Measurements from ENCODE around the gene ME1. TPM values are rescaled to one million over a fixed set of nuclear protein-coding genes. Genes with fewer than 3 reads are reported as not detected.

The ME1 gene
- total RNA-seq, 4 donors from 2014 or later, result 7.8 to 17.6 (median 14.9) TPM

DNA sequence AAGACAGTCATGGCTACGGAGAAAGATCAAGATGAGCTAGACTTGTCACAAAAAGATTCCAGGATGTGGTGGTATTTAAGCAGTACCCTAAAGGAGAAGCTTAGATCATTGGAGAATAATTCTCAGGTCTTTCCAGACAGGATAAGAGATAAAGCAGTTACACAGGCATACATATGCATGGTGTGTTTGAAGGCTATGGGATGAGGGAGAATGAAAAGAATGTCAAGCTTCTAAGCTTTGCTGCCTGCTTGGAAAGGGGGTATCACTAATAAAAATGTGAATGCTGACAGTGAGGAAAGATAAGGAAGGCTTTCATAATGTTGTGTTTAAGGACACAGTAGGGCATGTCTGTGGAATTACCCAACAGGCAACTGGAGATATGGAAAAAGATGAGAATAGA lies 209.6 kb downstream of the ME1 start:
- TF ChIP-seq POLR2A (IDR thresholded peaks at IDR 0.05), result no peak
- TF ChIP-seq, protein P1, sequence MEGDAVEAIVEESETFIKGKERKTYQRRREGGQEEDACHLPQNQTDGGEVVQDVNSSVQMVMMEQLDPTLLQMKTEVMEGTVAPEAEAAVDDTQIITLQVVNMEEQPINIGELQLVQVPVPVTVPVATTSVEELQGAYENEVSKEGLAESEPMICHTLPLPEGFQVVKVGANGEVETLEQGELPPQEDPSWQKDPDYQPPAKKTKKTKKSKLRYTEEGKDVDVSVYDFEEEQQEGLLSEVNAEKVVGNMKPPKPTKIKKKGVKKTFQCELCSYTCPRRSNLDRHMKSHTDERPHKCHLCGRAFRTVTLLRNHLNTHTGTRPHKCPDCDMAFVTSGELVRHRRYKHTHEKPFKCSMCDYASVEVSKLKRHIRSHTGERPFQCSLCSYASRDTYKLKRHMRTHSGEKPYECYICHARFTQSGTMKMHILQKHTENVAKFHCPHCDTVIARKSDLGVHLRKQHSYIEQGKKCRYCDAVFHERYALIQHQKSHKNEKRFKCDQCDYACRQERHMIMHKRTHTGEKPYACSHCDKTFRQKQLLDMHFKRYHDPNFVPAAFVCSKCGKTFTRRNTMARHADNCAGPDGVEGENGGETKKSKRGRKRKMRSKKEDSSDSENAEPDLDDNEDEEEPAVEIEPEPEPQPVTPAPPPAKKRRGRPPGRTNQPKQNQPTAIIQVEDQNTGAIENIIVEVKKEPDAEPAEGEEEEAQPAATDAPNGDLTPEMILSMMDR (IDR thresholded peaks at IDR 0.05), result no peak
- TF ChIP-seq EP300 (IDR thresholded peaks at IDR 0.05), result no peak
- Histone ChIP-seq H3K9me3 (no peaks in the 10 kb centered on the region), H3K4me1 (peaks cover 0 to under 1% (median 0%) of the 10 kb centered on the region in 4 donors), H3K36me3 (no peaks in the 10 kb centered on the region), H3K27me3 (no peaks in the 10 kb centered on the region), H3K27ac (no peak overlapping the region), H3K4me3 (no peak overlapping the region)
- WGBS, 2 donors, result 97% methylated on average over 1 of the region's 1 CpG
- DNase-seq (ENCODE audit: low spot score in 2 of 2), result no peak

DNA sequence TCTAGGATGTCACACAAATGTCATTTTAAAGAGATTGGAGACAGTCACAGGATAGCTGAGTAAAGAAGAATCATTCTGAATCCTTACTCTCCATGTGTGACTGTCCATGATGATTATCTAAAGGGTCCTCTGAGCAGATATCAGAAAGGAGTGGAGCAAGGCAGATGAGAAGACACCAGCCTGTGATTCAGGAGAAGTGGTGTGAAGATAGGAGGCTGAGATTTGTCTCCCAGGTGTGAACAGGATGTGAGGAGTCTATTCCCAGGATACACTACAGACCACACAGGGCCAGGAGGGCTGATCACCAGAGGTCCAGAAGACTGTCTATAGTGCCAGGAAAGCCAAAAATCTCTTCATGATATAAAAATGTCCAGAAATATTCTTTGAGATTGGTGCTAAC lies 210.7 kb downstream of the ME1 start:
- TF ChIP-seq, protein P1 (IDR thresholded peaks at IDR 0.05), result no peak
- no peak for TF ChIP-seq EP300 (IDR thresholded peaks at IDR 0.05)
- TF ChIP-seq POLR2A (IDR thresholded peaks at IDR 0.05), result no peak
- DNase-seq (ENCODE audit: low spot score in 2 of 2), result no peak

DNA sequence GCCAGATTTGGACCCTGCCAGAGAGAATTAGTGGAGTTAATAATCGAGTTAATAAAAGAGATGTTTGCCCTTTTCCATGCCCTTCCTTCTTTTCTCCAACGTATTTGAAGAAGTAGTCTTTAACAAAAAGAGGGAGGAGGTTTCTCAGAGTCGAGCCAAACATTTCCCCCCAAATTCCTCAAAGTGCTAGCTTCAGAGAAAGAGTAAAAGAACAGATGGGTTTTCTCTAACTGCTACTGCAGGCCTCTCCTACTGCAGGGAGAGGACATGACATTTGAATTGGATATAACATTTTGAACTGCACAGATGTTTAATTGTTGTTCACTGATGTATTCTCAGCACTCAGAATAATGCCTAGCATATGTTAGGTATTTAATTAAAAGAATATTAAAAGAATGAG lies 212.2 kb downstream of the ME1 start:
- H3K4me3 ChIP-seq, result no peak overlapping the region
- no peaks in the 10 kb centered on the region for H3K27me3 ChIP-seq
- 11 to 19% methylated on average over 3 of the region's 3 CpGs for WGBS, 2 donors
- no peaks in the 10 kb centered on the region for H3K9me3 ChIP-seq
- no peak for TF ChIP-seq EP300 (IDR thresholded peaks at IDR 0.05)
- TF ChIP-seq, protein P1 (IDR thresholded peaks at IDR 0.05), result no peak
- H3K27ac ChIP-seq, result no peak overlapping the region
- DNase-seq (ENCODE audit: low spot score in 2 of 2), result no peak
- no peaks in the 10 kb centered on the region for H3K4me1 ChIP-seq
- no peaks in the 10 kb centered on the region for H3K36me3 ChIP-seq

More for the DNA sequence above, 210.7 kb downstream of the ME1 start:
- Histone ChIP-seq H3K9me3 (no peaks in the 10 kb centered on the region), H3K27ac (no peak overlapping the region), H3K36me3 (no peaks in the 10 kb centered on the region), H3K27me3 (no peaks in the 10 kb centered on the region), H3K4me1 (no peaks in the 10 kb centered on the region), H3K4me3 (no peak overlapping the region)

DNA sequence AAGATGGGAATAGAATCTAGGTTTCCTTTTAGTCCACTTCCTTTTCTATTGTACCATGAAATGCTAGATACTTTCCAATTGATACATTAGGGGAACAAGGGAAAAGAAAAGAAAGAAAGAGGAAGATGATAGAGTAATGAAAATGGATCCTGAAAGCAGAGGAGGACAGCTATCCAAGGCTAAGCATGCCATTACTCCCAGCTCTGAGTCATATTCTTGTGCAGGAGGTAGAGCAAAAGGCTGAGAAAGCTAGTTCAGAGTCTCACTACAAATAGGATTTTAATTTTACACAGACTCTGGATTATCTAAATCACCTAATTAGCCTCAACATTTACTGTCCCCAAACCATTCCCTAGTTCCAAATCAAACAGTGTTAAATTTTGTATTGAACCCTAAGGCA lies 214.0 kb downstream of the ME1 start:
- DNase-seq (ENCODE audit: low spot score in 2 of 2), result no peak
- H3K36me3 ChIP-seq, result no peaks in the 10 kb centered on the region
- H3K4me3 ChIP-seq, result no peak overlapping the region
- no peaks in the 10 kb centered on the region for H3K4me1 ChIP-seq
- H3K9me3 ChIP-seq, result no peaks in the 10 kb centered on the region
- no peak for TF ChIP-seq POLR2A (IDR thresholded peaks at IDR 0.05)
- TF ChIP-seq, protein P1 (IDR thresholded peaks at IDR 0.05), result no peak
- no peak for TF ChIP-seq EP300 (IDR thresholded peaks at IDR 0.05)
- H3K27ac ChIP-seq, result no peak overlapping the region
- H3K27me3 ChIP-seq, result no peaks in the 10 kb centered on the region

DNA sequence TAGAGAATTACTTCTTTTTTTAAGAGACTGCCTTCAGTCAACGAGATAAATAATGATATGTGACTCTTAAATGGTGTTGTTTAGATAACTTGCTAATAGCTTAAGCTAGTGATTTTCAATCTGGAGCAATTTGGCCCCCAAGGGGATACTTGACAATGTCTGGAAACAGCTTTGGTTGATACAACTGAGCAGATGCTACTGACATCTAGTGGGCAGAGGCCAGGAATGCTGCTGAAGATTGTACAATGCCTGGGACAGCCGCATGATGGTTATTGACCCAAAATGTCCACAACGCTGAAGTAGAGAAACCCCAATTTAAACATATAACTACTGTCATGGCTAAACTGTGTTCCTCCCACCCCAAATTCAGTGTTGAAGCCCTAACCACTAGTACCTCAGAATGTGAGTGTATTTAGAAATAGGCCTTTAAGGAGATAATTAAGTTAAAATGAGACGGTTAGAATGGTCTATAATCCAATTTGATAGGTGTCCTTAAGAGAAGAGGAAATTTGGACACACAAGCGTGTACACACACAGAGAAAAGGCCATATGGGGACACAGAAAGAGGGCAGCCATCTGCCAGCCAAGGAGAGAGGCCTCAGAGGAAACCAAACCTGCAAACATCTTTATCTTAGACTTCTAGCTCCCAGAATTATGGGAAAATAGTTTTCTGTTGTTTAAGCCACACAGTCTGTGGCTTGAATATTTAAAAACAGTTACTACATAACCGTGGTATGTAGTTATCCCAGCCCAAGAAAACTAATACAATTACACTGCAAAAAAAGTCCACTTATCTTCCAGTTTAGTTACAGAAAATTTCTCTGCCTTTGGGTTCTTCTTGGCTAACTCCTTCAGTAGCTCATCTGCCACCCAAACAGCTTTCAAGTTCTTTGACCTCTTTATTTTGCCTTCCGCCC lies 215.5 kb downstream of the ME1 start:
- Histone ChIP-seq H3K9me3 (no peaks in the 10 kb centered on the region), H3K4me1 (no peaks in the 10 kb centered on the region), H3K36me3 (no peaks in the 10 kb centered on the region), H3K4me3 (no peak overlapping the region), H3K27me3 (no peaks in the 10 kb centered on the region), H3K27ac (no peak overlapping the region)
- DNase-seq (ENCODE audit: low spot score in 2 of 2), result peak; percentile 29 to 76
- 25 to 29% methylated on average over 7 of the region's 7 CpGs for WGBS, 2 donors
- TF ChIP-seq, protein P1 (IDR thresholded peaks at IDR 0.05), result peak; percentile 60 to 83 (median 75)
- TF ChIP-seq POLR2A (IDR thresholded peaks at IDR 0.05) (no peak), EP300 (IDR thresholded peaks at IDR 0.05) (no peak)
